GM18498 (cell line): ENCODE measurements around the gene ABCA4.
"Not testable (repeated sequence)": the region's sequence is repeated elsewhere in the genome, so short reads cannot be mapped to it uniquely, and the experiment has no call there.

Experiments used
- ATAC-seq: cut with Tn5 transposase; IDR thresholded peaks from one replicate; pipeline ENCODE4 v1.9.1; 2021; ENCODE audit warnings: mild to moderate bottlenecking, moderate library complexity; ENCODE audit not compliant: unreplicated experiment

The ABCA4 gene

GRCh38 chr1:93958032-93958725 lies 162.8 kb downstream of the ABCA4 start:
- ATAC-seq: no peak

- ATAC-seq: no peak
Observed at GRCh38 chr1:93955765-93956164, 165.2 kb downstream of the ABCA4 start.

- ATAC-seq: not testable (repeated sequence)
Observed at GRCh38 chr1:93947002-93947686, 173.8 kb downstream of the ABCA4 start.
